GM21723 (cell line): Measurements from ENCODE around the gene LEMD3.
"Not testable (repeated sequence)": the region's sequence is repeated elsewhere in the genome, so short reads cannot be mapped to it uniquely, and the experiment has no call there.

Experiments used
- ATAC-seq: cut with Tn5 transposase; IDR thresholded peaks from one replicate; pipeline ENCODE4 v1.9.1; 2021; ENCODE audit warnings: mild to moderate bottlenecking, moderate library complexity; ENCODE audit not compliant: unreplicated experiment

LEMD3 gene

GRCh38 chr12:65276916-65277530, 107.6 kb downstream of the LEMD3 start:
- ATAC-seq: no peak

GRCh38 chr12:65277994-65278575, 108.7 kb downstream of the LEMD3 start:
- ATAC-seq: no peak

- ATAC-seq: peak; percentile 65
These were observed 109.4 kb downstream of the LEMD3 start, which contains the start of gene MSRB3 for GRCh38 chr12:65278576-65279368. TSS of gene MSRB3 (plus strand) at chr12:65278683. CDS start at chr12:65308580, 29,897 bp downstream.

DNA sequence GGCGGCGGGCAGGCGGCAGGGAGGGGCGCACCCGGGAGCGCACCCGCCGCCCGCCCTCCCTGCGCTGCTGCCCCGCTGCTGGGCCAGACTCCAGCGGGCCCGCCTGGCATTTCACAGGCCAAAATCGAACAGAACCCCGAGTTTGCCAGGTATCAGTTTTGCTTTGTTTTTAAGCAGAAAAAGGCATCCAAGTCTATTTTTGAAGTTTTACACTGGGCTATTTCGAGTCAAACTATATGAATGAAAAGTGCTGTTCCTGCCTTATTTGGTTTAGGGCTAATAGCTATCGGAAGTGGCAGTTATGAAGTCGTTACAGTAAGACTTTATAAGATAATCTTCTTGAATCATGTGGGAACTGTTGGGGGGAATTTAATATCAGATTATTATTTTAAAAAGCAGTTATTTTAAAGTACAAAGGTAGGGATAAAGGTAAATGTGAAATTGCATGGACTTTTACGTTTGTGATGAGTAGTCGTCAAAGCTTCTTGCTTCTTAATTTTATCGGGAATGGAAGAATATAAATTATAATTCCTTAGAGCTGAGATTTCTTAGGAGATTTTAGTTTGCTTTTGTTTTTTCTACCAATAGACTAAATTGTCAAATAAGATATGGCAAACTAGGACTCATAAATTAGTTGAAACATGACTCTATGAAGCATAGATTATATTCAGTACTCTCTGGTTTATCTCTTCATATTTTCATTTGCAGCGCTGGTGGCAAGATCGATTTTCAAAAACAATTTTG, 110.2 kb downstream of the LEMD3 start:
- peak; percentile 34 for ATAC-seq

GRCh38 chr12:65280306-65280705, 110.9 kb downstream of the LEMD3 start:
- ATAC-seq: no peak

DNA sequence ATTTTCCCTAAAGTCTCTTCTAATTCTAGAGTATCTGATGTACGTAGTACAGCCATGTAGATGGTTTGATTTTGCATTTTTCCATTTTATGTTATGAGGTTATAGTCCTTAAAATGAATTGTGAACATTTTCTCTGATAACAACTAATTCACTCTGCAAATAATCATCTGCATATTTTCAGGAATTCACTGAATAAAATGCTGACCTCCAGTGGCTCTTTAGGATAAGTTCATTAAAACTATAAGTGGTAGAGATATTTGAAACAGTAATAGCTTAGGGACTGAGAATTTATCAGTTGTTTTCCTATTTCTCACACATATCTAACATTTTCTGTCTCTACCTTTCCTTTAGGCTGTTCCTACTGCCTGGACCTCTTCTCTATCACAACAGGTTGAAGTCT, 113.5 kb downstream of the LEMD3 start:
- ATAC-seq: no peak

DNA sequence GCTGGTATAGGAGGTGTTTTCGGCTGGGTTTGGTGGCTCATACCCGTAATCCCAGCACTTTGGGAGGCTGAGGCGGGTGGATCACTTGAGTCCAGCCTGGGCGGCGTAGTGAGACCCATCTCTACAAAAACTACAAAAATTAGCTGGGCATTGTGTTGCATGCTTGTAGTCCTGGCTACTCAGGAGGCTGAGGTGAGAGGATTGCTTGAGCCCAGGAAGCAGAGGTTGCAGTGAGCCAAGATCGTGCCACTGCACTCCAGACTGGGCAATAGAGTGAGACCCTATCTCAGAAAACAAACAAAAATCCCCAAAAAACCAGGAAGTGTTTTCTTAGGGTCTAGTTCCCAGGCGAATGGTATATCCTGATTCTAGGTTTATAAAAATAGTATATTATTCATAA, 116.1 kb downstream of the LEMD3 start:
- ATAC-seq: not testable (repeated sequence)

DNA sequence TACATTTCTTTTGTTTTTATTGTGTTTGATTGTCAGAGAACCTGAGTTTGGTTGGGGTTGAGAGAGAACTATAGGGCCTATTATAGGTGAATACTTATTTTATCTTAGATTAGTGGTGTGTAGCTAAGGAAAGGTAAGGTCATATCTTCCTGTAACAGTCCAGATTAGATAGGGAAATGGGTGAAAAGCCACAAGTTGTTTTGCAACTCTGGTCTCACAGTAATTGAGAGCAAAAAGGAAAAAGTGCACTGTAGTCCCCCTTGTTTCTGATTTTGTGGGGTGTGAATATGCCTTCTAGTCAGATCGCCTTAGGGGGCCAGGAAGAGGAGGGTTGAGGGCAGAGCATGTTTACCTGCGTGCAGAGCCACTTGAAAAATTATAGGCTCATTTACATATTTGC, 118.0 kb downstream of the LEMD3 start:
- ATAC-seq: no peak

DNA sequence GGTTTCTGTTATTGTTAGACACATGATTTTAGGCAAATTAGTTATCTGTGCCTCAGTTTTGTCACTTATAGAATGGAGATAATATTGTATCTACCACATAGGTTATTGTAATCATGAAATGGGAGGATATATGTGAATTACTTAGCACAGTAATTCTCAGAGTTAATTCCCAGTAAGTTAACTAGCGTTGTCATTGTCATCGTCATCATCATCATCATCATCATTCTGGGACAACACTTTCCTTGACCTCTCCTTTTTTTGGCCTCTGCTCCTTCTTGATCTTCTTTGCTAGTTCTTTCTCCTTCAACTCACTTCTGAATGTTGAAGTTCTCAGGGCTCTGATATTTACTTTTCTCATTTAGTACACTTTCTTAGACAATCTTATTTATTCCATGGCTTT, 122.9 kb downstream of the LEMD3 start:
- no peak for ATAC-seq

DNA sequence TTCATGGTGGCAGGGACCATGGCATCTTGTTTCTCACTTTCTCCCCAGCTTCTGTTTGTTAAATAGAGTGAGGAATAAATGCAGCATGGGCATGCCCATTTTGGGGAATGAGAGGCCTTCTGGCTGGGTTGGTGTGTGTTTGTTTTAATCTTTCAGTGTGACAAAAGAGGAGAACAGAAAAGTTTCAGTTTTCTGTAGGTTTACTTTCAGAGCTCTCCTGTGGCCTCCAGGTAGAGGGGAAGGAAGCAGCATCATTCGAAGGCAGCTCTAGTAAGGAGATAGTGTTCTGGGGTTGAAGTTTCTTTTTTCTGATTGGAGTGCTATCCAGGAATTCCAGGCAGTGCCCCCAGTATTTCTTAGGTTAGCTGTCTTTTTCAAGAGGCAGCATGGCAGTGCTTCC, 124.4 kb downstream of the LEMD3 start:
- no peak for ATAC-seq

DNA sequence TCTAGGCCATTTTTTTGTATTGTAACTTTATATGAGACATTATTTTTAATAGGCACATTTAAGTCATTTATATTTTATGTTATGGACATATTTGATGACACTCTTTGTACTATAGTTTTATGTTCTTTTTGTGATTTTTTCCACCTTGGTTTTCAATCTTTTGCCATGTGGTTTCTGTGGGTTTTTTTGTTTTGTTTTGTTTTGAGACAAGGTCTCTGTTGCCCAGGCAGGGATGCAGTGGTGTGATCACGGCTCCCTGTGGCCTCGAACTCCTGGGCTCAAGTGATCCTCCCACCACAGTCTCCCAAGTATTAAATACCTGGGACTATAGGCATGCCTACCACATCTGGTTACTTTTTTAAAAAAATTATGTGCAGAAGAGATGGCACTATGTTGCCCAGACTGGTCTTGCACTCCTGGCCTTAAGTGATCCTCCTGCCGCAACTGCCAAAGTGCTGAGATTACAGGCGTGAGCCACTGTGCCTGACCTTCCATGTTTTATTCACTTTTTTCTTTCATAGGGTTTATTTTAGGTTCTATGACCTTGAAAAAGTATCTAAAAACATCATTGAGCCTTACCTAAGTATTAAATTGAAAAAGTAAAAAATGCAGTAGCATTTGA, 125.4 kb downstream of the LEMD3 start:
- no peak for ATAC-seq

DNA sequence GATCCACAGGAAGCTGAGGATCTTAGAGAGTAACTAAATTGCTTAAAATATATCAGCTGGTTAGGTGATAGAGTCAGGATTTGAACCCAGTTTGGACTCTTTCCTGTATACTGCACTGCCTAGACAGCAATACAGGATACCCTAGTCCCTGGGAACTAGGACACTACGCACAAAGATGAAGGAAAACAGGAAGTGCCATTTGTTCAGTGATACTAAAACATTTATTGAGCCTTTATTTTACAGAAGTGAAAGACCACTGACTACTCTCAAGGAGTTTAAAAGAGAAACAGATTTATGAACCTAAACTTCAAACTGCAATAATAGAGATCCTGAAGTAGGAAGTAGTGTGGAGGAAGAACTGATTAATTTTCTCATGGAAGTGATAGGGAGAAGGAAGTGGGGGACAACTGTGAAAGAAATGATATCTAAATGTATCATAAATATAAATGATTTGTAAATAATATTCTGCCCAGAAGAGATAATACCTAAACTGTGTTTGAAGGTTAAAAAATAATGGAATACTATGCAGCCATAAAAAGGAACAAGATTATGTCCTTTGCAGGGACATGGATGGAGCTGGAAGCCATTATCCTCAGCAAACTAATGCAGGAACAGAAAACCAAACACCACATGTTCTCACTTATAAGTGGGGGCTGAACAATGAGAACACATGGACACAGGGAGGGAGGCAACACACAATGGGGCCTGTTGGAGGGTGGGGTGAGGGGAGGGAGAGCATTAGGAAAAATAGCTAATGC, 127.3 kb downstream of the LEMD3 start:
- no peak for ATAC-seq
